CD14-positive monocyte (primary cell): Measurements from ENCODE around the gene TNFRSF6B. TPM values are rescaled to one million over a fixed set of nuclear protein-coding genes. Genes with fewer than 3 reads are reported as not detected.
A peak's percentile ranks its signal among the peaks of the same experiment; 100 is the strongest.

Source experiments
- DNase-seq, 3 donors: peaks; one replicate each; pipeline ENCODE4 v3.0.0-alpha.2; 2011 to 2022
- H2AFZ ChIP-seq: 2 replicates; pipeline ENCODE4 v1.6.0; 2012; ENCODE audit warnings: mild to moderate bottlenecking, low read depth, low read length, inconsistent platforms; ENCODE audit not compliant: insufficient read depth, poor library complexity, severe bottlenecking
- H3K27ac ChIP-seq, 2 donors: 1 replicate in 1 of 2; 2 replicates in 1 of 2; pipeline ENCODE4 v1.5.1; 2012 to 2013; ENCODE audit warnings: low read length in 2 of 2, control low read depth in 1 of 2, inconsistent platforms in 1 of 2, low read depth in 1 of 2, mild to moderate bottlenecking in 1 of 2
- H3K27me3 ChIP-seq, 2 donors: one replicate each; pipeline versions ENCODE4 v1.6.0 to v1.6.1; 2011 to 2013; ENCODE audit warnings: low read length in 2 of 2; ENCODE audit not compliant: control insufficient read depth in 2 of 2, insufficient read depth in 2 of 2
- H3K36me3 ChIP-seq, 2 donors: replicated peaks in 1 of 2; 1 replicate in 1 of 2; 2 replicates in 1 of 2; pipeline versions ENCODE4 v1.5.1 to v1.6.1; 2012 to 2013; ENCODE audit warnings: low read length in 2 of 2, control low read depth in 1 of 2, inconsistent platforms in 1 of 2, mild to moderate bottlenecking in 1 of 2; ENCODE audit not compliant: insufficient read depth in 2 of 2, control insufficient read depth in 1 of 2
- H3K4me1 ChIP-seq, 2 donors: 1 replicate in 1 of 2; 2 replicates in 1 of 2; pipeline versions ENCODE4 v1.5.1 to v1.6.1; 2012 to 2013; ENCODE audit warnings: low read length in 2 of 2, control low read depth in 1 of 2, inconsistent platforms in 1 of 2, mild to moderate bottlenecking in 1 of 2, moderate library complexity in 1 of 2; ENCODE audit not compliant: insufficient read depth in 2 of 2, control insufficient read depth in 1 of 2
- H3K4me2 ChIP-seq: replicated peaks from 2 replicates; pipeline ENCODE3; 2012; ENCODE audit warnings: low read length, moderate library complexity, mild to moderate bottlenecking; ENCODE audit not compliant: poor library complexity, severe bottlenecking; ENCODE audit errors: extremely low read depth
- H3K4me3 ChIP-seq, 3 experiments: fragments of 200-600 bp in 1 of 3; sonication (generic) in 1 of 3; replicated peaks in 1 of 3; 1 replicate in 2 of 3; 2 replicates in 1 of 3; pipeline ENCODE4 v1.5.1; 2011 to 2013; ENCODE audit warnings: low read length in 3 of 3, mild to moderate bottlenecking in 3 of 3, control low read depth in 2 of 3, low read depth in 2 of 3, inconsistent platforms in 1 of 3, moderate library complexity in 1 of 3
- H3K79me2 ChIP-seq: 2 replicates; pipeline ENCODE4 v1.6.0; 2012; ENCODE audit warnings: mild to moderate bottlenecking, control low read depth, inconsistent platforms, low read length, moderate library complexity; ENCODE audit not compliant: insufficient read depth
- H3K9ac ChIP-seq: 2 replicates; pipeline ENCODE4 v1.6.0; 2017; ENCODE audit warnings: low read length, mild to moderate bottlenecking; ENCODE audit not compliant: insufficient read depth, poor library complexity, severe bottlenecking
- H3K9me3 ChIP-seq, 2 donors: replicated peaks in 1 of 2; 1 replicate in 1 of 2; 2 replicates in 1 of 2; pipeline versions ENCODE4 v1.5.1 to v1.6.1; 2012 to 2013; ENCODE audit warnings: low read length in 2 of 2, control low read depth in 1 of 2; ENCODE audit not compliant: control insufficient read depth in 1 of 2, insufficient read depth in 1 of 2
- H4K20me1 ChIP-seq: 2 replicates; pipeline ENCODE4 v1.6.0; 2012; ENCODE audit warnings: mild to moderate bottlenecking, low read length, control low read depth, moderate library complexity; ENCODE audit not compliant: insufficient read depth
- H3K27ac Mint-ChIP-seq, 7 donors: one replicate each; pipeline ENCODE4 v1.8.0; 2020; ENCODE audit warnings: mild to moderate bottlenecking in 7 of 7, mixed read lengths in 7 of 7, moderate library complexity in 6 of 7, inconsistent platforms in 2 of 7
- H3K27me3 Mint-ChIP-seq, 3 donors: one replicate each; pipeline ENCODE4 v1.8.0; 2021 to 2022; ENCODE audit warnings: low read depth in 3 of 3, mild to moderate bottlenecking in 3 of 3, mixed read lengths in 3 of 3, moderate library complexity in 3 of 3, inconsistent platforms in 1 of 3
- H3K36me3 Mint-ChIP-seq, 2 donors: one replicate each; pipeline ENCODE4 v1.8.0; 2020; ENCODE audit warnings: mixed read lengths in 2 of 2, inconsistent platforms in 1 of 2, mild to moderate bottlenecking in 1 of 2
- H3K4me1 Mint-ChIP-seq: one replicate; pipeline ENCODE4 v1.8.0; 2020; ENCODE audit warnings: mild to moderate bottlenecking, mixed read lengths
- H3K4me3 Mint-ChIP-seq, 2 donors: one replicate each; pipeline ENCODE4 v1.8.0; 2020; ENCODE audit warnings: mild to moderate bottlenecking in 2 of 2, mixed read lengths in 2 of 2, moderate library complexity in 1 of 2
- H3K9me3 Mint-ChIP-seq, 7 donors: one replicate each; pipeline ENCODE4 v1.8.0; 2020 to 2022; ENCODE audit warnings: mixed read lengths in 7 of 7, mild to moderate bottlenecking in 6 of 7, moderate library complexity in 6 of 7, inconsistent platforms in 2 of 7
- CTCF ChIP-seq: fragments of 200-600 bp; IDR thresholded peaks from one replicate; pipeline ENCODE4 v1.8.0; 2022; ENCODE audit warnings: antibody characterized with exemption, mild to moderate bottlenecking
- WGBS: methylation state at CpG from one replicate; pipeline ENCODE4 v1.1.5; 2013; ENCODE audit warnings: missing lambda C conversion rate; ENCODE audit not compliant: insufficient coverage; 5-methylcytosine and 5-hydroxymethylcytosine counted together
- intact Hi-C, 2 donors: fragments of 100-400 bp; cut with micrococcal nuclease; formaldehyde crosslinking; loops; one replicate each; pipeline versions ENCODE4 v1.15.0 to v1.15.1; 2023
- polyA plus RNA-seq, 3 donors: library from polyadenylated mRNA; depleted of rRNA in 1 of 3; unstranded in 2 of 3; stranded (reverse) in 1 of 3; fragments of 300-500 nt in 2 of 3; fragments of >200 nt in 1 of 3; fragmentation: Illumina TruSeq in 2 of 3; gene quantifications; 1 replicate in 2 of 3; 2 replicates in 1 of 3; pipeline ENCODE4 v1.2.3, GENCODE V29; 2012 to 2021

TNFRSF6B gene
- polyA plus RNA-seq, 3 donors: 6.5 TPM; not detected in 2

GRCh38 chr20:63651942-63652191, 44.6 kb upstream of the TNFRSF6B start:
- 8% methylated on average over 5 of the region's 11 CpGs for WGBS
- Mint-ChIP-seq H3K9me3 (peaks cover 0 to 8% (median 3%) of the 10 kb centered on the region in 7 donors), H3K36me3 (peaks cover 0 to 3% of the 10 kb centered on the region in 2 donors), H3K27me3 (peaks cover 20 to 39% (median 35%) of the 10 kb centered on the region in 3 donors), H3K4me1 (peaks cover 15% of the 10 kb centered on the region), H3K27ac (no peak overlapping the region), H3K4me3 (peak overlapping the region; percentile 31 to 87)
- Histone ChIP-seq H2AFZ (peak overlapping the region; percentile 50), H3K27me3 (peaks cover 16 to 33% of the 10 kb centered on the region in 2 donors), H3K4me2 (peak overlapping the region; percentile 69), H3K79me2 (no peaks in the 10 kb centered on the region), H3K4me3 (peak overlapping the region in 1 of 3 experiments; percentile 55), H3K27ac (no peak overlapping the region), H3K36me3 (no peaks in the 10 kb centered on the region), H3K9me3 (peaks cover 0 to 7% of the 10 kb centered on the region in 2 donors), H3K4me1 (peaks cover 16 to 25% of the 10 kb centered on the region in 2 donors), H3K9ac (no peak overlapping the region), H4K20me1 (no peaks in the 10 kb centered on the region)
- DNase-seq: no peak
- no peak for TF ChIP-seq CTCF
- intact Hi-C loops: no loop called here

GRCh38 chr20:63652192-63652980, 44.1 kb upstream of the TNFRSF6B start:
- no peak for TF ChIP-seq CTCF
- Histone ChIP-seq H3K9ac (no peak overlapping the region), H3K9me3 (peaks cover 0 to 7% of the 10 kb centered on the region in 2 donors), H3K4me3 (peak overlapping the region in 1 of 3 experiments; percentile 55), H3K79me2 (no peaks in the 10 kb centered on the region), H4K20me1 (no peaks in the 10 kb centered on the region), H3K36me3 (no peaks in the 10 kb centered on the region), H3K4me1 (peaks cover 19 to 29% of the 10 kb centered on the region in 2 donors), H2AFZ (peak overlapping the region; percentile 50), H3K27ac (no peak overlapping the region), H3K27me3 (peaks cover 16 to 33% of the 10 kb centered on the region in 2 donors), H3K4me2 (peak overlapping the region; percentile 69)
- Mint-ChIP-seq H3K4me1 (peaks cover 20% of the 10 kb centered on the region), H3K27ac (no peak overlapping the region), H3K27me3 (peaks cover 20 to 39% (median 35%) of the 10 kb centered on the region in 3 donors), H3K9me3 (peaks cover 0 to 8% (median 3%) of the 10 kb centered on the region in 7 donors), H3K36me3 (peaks cover 0 to 3% of the 10 kb centered on the region in 2 donors), H3K4me3 (peak overlapping the region; percentile 31 to 87)
- DNase-seq: no peak
- under 1% methylated on average over 66 of the region's 91 CpGs for WGBS
- intact Hi-C loops: no loop called here
